ENCODE data around the gene HELLS.
"Not testable (repeated sequence)": the region's sequence is repeated elsewhere in the genome, so short reads cannot be mapped to it uniquely, and the experiment has no call there.

HELLS gene

DNA sequence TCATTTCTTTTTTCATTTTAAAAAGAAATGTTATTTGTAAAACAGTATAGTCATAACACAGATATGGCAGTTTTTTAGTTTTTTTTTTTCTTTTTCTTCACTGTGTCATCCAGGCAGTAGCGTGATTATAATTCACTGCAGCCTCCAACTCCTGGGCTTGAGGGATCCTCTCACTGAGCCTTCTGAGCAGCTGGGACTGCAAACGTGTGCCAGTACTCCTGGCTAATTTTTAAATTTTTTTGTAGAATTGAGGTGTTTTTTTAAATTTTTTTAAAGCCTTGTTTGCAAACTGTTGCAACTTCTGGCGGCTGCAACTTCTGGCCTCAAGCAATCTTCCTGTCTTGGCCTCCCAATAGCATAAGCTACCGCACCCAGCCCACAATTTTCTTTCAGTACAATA is 63.0 kb downstream of the HELLS start:
- no peak for DNase-seq

DNA sequence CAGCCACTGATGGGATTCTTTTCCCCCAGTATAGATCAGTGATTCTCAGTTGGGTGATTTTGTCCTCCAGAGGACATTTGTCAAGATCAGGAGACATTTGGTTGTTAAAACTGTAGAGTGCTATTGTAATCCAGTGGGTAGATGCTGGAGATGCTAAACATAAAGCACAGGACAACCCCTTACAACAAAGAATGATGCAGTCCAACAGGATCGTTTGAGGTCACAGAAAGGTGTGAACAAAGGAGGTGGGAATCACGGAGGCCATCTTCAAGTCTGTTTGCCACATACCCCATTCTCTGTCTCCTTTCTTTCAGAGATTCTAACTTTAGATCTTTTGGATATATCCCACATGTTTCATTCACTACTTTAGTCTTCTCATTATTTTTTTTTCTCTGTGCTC is 69.0 kb downstream of the HELLS start:
- no peak for DNase-seq

DNA sequence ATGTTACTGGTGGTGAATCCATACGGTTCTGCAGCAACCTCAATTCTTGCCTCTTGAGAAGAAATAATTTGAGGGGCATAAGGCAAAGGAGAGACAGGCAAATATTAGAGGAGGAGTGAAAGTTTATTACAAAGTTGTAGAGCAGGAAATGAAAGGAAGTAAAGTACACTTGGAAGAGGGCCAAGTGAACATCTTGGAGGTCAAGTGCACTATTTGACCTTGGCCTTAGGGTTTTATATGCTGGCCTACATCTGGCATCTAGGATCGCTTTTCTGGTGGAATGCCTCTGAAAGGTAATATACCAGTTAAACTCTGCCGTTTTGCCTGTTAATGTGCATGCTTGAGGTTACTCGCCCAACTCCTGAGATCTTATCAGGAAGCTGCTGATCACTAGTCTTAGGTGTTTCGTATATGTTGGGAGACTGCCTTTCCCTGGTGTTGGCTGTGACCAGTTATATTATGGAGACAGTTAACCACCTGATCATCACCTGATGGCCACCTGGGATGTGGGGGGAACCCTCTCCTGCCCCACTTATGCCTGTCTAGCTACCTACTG is 71.9 kb downstream of the HELLS start:
- no peak for DNase-seq

DNA sequence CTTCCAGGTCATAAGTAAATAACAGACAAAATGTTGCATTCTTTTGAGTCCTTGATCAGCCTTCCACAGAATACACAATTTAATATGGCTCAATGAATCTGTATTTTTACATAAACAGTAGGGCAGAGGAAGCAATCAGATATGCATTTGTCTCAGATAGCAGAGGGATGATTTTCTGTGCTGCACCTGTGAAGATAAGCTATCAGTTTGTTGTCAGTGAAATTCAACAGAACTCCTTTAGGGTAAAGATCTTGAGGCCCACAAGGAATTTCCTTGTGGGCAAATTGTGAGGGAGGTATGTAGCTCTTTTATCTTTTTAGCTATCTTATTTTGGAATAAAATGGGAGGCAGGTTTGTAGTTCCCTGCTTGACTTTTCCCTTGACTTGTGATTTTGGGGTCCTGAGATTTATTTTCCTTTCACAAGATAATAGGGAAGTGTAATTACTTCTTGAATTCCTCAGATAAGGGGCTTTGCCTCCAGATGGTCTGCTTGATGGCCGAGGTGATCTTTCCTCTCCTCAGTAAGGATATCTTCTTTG is 77.1 kb downstream of the HELLS start:
- no peak for DNase-seq

DNA sequence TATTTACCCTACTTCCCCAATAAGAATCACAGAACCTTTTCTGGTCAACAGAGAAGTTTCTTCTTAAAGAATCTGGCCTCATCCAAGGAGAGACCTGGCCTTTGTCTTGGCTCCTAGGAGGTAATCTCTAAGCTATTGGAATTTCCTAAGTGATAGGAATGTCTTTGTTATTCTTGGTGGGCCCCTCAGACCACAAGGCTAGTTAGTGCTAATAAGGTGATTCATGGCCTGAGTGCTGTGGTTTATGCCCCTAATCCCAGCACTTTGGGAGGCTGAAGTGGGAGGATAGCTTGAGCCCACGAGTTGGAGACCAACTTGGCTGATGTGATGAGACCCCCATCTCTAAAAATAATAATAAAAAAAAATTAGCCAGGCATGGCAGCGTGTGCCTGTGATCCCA is 78.0 kb downstream of the HELLS start:
- no peak for DNase-seq

DNA sequence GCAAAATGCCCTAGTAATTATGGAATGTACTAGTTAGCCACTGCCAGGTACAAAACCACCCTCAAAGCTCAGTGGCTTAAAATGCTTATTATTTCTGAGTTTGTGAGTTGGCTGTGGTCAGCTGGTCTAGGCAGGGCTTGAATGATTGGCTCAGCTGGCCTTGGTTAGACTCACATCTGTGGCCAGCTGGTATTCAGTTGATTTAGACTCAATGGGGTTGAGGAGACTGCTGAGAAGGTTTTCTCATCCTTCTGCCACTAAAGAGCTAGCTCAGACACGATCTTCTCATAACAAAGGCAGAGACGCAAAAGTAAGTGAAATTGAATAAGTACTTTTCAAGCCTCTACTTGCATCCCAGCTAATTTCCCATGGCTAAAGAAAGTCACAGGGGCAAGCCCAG is 80.9 kb downstream of the HELLS start:
- no peak for DNase-seq

DNA sequence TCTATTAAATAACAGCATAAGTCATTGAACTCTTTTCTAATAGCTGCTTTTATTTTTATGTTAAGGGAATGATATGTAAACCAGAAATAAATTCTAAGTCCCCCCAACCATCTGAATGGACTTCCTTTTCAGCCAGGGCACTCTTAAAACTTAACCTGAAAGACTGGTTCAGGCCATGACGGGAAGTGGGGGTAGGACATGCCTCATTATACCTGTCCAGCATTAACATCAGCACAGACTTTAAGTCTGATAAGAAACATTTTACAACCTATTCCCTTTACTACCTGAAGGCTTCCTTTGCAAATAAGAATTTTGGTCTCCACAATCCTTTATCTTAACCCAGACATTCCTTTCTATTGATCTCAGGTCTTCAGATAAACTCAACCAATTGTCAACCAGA is 81.9 kb downstream of the HELLS start:
- no peak for DNase-seq

DNA sequence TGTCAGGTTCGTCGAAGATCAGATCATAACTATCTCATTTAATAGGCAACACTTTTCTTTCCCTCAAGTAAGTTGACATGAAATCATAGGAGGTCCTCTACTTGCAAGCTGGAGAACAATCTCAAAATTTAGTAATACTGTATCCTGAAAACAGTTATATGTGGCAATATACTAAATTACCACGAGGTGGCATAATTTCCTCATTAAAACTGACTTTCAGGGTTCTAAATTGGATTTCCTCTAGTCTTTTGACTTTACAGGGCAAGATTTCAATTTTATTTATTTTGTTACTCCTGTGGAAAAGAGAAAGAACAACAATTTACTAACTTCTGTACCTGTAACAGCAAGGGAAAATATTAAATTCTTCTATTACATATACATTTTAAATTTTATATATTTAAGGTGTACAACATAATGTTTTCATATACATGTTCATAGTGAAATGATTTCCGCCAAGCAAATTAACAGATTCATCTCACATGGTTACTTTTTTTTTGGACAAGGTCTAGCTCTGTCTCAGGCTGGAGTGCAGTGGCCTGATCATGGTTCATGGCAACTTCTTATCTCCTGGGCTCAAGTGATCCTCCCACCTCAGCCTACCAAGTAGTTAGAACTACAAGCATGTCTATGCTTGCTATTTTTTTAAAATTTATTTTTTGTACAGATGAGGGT is 84.6 kb downstream of the HELLS start:
- DNase-seq, result peak; percentile 2

DNA sequence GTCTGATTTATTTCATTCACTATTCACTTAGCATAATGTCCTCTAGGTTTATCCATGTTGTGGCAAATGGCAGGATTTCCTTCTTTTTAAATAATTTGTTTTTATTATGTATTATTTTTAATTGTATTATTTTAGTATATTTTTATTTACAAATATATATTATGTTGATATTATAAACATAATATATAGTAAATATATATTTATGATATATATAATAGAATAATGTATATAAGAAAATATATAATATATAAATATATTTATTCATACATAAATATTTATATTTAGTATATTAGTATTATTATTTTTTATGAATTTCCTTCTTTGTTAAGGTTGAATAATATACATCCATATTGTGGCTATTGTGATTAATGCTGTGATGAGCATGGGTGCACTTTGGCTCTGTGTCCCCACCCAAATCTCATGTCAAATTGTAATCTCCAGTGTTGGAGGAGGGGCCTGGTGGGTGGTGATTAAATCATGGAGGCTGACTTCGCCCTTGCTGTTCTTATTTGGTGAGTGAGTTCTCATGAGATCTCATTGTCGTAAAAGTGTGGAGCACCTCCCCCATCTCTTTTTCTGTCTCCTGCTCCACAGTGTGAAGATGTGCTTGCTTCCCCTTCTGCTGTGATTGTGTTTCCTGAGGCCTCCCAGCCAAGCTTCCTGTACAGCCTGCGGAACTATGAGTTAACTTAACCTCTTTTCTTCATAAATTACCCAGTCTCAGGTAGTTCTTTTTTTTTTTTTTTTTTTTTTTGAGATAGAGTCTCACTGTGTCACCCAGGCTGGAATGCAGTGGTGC is 85.7 kb downstream of the HELLS start:
- DNase-seq, result no peak

DNA sequence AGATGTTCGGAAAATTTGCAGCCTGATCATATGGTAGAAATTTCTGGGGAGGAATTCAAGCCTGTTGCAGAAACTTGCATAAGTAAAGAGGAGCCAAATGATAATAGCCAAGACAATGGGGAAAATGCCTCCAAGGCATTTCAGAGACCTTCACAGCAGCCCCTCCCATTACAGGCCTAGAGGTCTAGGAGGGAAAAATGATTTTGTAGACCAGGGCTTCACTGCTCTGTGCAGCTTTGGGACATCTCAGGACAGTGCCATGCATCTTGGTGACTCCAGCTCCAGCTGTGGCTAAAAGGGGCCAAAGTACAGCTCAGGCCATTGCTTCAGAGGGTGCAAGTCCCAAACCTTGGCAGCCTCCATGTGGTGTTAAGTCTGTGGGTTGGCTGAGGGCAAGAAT is 87.4 kb downstream of the HELLS start:
- DNase-seq, result no peak

DNA sequence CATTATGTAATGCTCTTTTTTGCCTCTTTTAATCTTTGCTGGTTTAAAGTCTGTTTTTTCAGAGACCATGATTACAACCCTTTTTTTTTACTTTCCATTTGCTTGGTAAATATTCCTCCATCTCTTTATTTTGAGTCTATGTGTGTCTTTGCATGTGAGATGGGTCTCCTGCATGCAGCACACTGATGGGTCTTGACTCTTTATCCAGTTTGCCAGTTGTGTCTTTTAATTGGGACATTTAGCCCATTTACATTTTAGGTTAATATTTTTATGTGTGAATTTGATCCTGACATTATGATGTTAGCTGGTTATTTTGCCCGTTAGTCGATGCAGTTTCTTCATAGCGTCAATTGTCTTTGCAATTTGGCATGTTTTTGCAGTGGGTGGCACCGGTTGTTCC is 92.5 kb downstream of the HELLS start:
- DNase-seq, result not testable (repeated sequence)

DNA sequence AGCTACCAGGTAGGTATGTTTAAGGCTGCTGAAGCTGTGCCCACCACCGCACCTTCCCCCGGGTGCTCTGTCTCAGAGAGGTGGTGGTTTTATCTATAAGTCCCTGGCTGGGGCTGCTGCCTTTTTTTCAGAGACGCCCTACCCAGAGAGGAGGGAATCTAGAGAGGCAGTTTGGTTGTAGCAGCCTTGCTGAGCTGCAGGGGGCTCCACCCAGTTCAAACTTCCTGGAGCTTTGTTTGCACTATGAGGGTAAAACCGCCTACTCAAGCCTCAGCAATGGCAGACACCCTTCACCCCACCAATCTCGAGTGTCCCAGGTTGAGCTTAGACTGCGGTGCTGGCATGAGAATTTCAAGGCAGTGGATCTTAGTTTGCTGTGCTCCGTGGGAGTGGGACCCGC is 94.3 kb downstream of the HELLS start:
- DNase-seq, result no peak

DNA sequence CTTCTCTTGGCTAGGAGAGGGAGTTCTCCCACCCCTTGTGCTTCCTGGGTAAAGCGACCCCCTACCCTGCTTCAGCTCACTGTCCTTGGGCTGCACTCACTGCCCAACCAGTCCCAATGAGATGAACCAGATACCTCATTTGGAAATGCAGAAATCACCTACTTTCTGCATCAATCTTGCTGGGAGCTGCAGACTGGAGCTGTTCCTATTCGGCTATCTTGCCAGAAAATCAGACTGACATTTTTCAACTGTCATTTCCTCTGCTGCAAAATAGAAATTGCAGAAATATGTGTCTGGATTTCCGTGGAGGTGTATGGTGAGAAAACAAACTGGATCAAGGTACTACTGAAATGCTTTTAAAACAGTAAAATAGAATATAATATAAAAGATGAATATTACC is 95.0 kb downstream of the HELLS start:
- DNase-seq, result no peak

DNA sequence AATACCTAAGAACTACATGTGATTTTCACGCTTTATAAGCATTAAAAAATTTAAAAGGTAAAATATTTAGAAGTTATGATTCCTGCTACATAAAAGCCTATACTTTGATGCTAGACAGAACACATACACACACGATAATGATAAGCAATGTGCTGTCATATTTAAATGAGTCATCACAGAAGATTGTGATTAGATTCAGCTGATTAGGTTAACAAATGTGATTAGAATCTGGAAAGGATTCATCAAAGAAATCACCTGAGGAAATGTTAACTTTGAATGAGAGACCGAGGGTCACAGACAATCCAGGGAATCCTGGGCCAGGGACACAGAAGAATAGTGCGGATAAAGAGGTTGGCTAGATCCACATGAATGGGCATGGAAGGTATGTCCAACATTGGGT is 95.9 kb downstream of the HELLS start:
- no peak for DNase-seq

DNA sequence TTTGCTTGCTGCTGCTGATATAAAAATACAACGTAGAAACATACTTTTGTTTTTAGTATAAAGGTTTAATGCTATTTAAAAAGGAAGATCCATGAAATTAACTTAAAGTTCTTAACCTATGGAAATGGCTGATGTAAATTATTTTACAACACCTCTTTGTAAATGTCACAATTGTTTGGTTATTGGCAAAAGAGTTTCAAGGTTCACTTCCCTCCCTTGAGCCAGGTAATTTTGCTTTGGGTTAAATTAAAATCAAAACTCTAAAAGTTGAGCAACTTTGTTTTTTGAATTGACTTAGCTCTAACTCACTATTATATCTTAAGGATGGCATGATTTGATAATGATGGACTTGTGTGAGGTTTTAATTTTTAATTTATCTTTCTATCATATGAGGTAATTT is 98.8 kb downstream of the HELLS start:
- no peak for DNase-seq

DNA sequence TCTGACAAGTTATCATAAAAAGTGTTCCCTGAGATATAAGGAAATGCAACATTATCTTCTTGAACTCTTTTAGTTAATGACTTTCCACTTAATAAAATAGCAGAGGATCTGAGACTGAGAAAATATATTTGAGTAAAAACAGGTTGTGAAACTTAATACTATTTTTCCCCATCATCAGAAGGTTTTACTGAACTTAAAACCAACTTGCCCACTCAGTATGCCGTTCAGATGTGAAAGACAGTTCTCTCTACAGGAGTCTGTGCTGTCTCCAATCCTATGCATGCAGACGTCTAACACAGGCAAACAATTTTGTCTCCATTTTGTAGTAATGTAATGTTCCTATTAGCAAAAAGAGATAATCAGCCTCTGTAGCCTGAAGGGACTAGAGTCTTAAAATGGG is 99.7 kb downstream of the HELLS start:
- DNase-seq, result no peak

All from NCI-H774 (cell line).